SK-N-SH treated with all-trans-retinoic acid at 6 μM for 48 hours (cell line): Measurements from ENCODE around the gene HMCN2.

Experiments used
- ATAC-seq: fragments of 200-7000 bp; cut with Tn5 transposase; 3 replicates; pipeline ENCODE4 v1.9.1; 2020; ENCODE audit warnings: mild to moderate bottlenecking, moderate library complexity
- ARNTL ChIP-seq: fragments of 450-650 bp; formaldehyde crosslinking; IDR thresholded peaks from 2 replicates; pipeline ENCODE4 v1.5.0; 2020; ENCODE audit warnings: low read depth, mild to moderate bottlenecking, moderate library complexity, borderline replicate concordance
- BACH2 ChIP-seq: fragments of 250-450 bp; sonication (Bioruptor Pico); IDR thresholded peaks from 2 replicates; pipeline ENCODE4 v1.9.0; 2021; ENCODE audit warnings: mild to moderate bottlenecking, borderline replicate concordance
- CREB5 ChIP-seq: fragments of 250-450 bp; sonication (Bioruptor Pico); IDR thresholded peaks from 2 replicates; pipeline ENCODE4 v1.5.1; 2020; ENCODE audit warnings: low read depth, mild to moderate bottlenecking, moderate library complexity
- CSDC2 ChIP-seq: fragments of 250-450 bp; sonication (Bioruptor Pico); IDR thresholded peaks from 2 replicates; pipeline ENCODE4 v1.5.0; 2020; ENCODE audit warnings: mild to moderate bottlenecking, moderate library complexity
- ESRRG ChIP-seq: fragments of 250-450 bp; sonication (Bioruptor Pico); IDR thresholded peaks from 2 replicates; pipeline ENCODE4 v1.6.1; 2021; ENCODE audit warnings: mild to moderate bottlenecking
- GLIS3 ChIP-seq: fragments of 250-450 bp; sonication (Bioruptor Pico); IDR thresholded peaks from 2 replicates; pipeline ENCODE4 v1.5.0; 2020; ENCODE audit warnings: mild to moderate bottlenecking, moderate library complexity
- OSR1 ChIP-seq: fragments of 250-450 bp; sonication (Bioruptor Pico); IDR thresholded peaks from 2 replicates; pipeline ENCODE4 v1.8.0; 2022; ENCODE audit warnings: moderate library complexity, mild to moderate bottlenecking, inconsistent platforms
- PPARA ChIP-seq: fragments of 250-450 bp; sonication (Bioruptor Pico); IDR thresholded peaks from 2 replicates; pipeline ENCODE4 v1.5.0; 2020; ENCODE audit warnings: mild to moderate bottlenecking, borderline replicate concordance
- RARB ChIP-seq: fragments of 250-450 bp; sonication (Bioruptor Pico); IDR thresholded peaks from 2 replicates; pipeline ENCODE4 v1.8.0; 2021; ENCODE audit warnings: mild to moderate bottlenecking, moderate library complexity
- SNAI2 ChIP-seq: fragments of 250-450 bp; sonication (Bioruptor Pico); IDR thresholded peaks from 2 replicates; pipeline ENCODE4 v1.5.0; 2020; ENCODE audit warnings: mild to moderate bottlenecking, moderate library complexity
- TCF4 ChIP-seq: fragments of 250-450 bp; sonication (Bioruptor Pico); IDR thresholded peaks from 2 replicates; pipeline ENCODE4 v1.8.0; 2021; ENCODE audit warnings: mild to moderate bottlenecking, moderate library complexity, borderline replicate concordance
- TOX ChIP-seq: fragments of 250-450 bp; sonication (Bioruptor Pico); IDR thresholded peaks from 2 replicates; pipeline ENCODE4 v1.8.0; 2021; ENCODE audit warnings: mild to moderate bottlenecking, moderate library complexity, borderline replicate concordance
- TSHZ2 ChIP-seq: fragments of 250-450 bp; sonication (Bioruptor Pico); IDR thresholded peaks from 2 replicates; pipeline ENCODE4 v1.5.0; 2020; ENCODE audit warnings: mild to moderate bottlenecking, moderate library complexity
- ZC3H10 ChIP-seq: fragments of 250-450 bp; sonication (Bioruptor Pico); IDR thresholded peaks from 2 replicates; pipeline ENCODE4 v1.5.1; 2021; ENCODE audit warnings: mild to moderate bottlenecking, moderate library complexity
- ZFP3 ChIP-seq: fragments of 250-450 bp; sonication (Bioruptor Pico); IDR thresholded peaks from 2 replicates; pipeline ENCODE4 v1.5.0; 2020; ENCODE audit warnings: mild to moderate bottlenecking, moderate library complexity
- ZFP30 ChIP-seq: fragments of 450-650 bp; formaldehyde crosslinking; IDR thresholded peaks from 2 replicates; pipeline ENCODE4 v1.5.0; 2022; ENCODE audit warnings: mild to moderate bottlenecking, moderate library complexity
- ZNF565 ChIP-seq: fragments of 450-650 bp; formaldehyde crosslinking; conservative IDR thresholded peaks from 2 replicates; pipeline ENCODE4 v1.5.0; 2020; ENCODE audit warnings: low read depth, mild to moderate bottlenecking, moderate library complexity
- ZNF70 ChIP-seq: fragments of 450-650 bp; formaldehyde crosslinking; IDR thresholded peaks from 2 replicates; pipeline ENCODE4 v1.5.0; 2020; ENCODE audit warnings: mild to moderate bottlenecking, moderate library complexity
- ZNF8 ChIP-seq: fragments of 450-650 bp; formaldehyde crosslinking; IDR thresholded peaks from 2 replicates; pipeline ENCODE4 v1.5.0; 2020; ENCODE audit warnings: mild to moderate bottlenecking, moderate library complexity
- TF ChIP-seq, protein P1 (sequence below): fragments of 250-450 bp; sonication (Bioruptor Pico); IDR thresholded peaks from 2 replicates; pipeline ENCODE4 v1.5.1; 2021; ENCODE audit warnings: mild to moderate bottlenecking, moderate library complexity
- TF ChIP-seq, protein P2 (sequence below): fragments of 250-450 bp; sonication (Bioruptor Pico); IDR thresholded peaks from 2 replicates; pipeline ENCODE4 v1.8.0; 2020; ENCODE audit warnings: mild to moderate bottlenecking, moderate library complexity, borderline replicate concordance
- TF ChIP-seq, protein P3 (sequence below): fragments of 250-450 bp; sonication (Bioruptor Pico); IDR thresholded peaks from 2 replicates; pipeline ENCODE4 v1.8.0; 2021; ENCODE audit warnings: low read depth, mild to moderate bottlenecking, moderate library complexity, borderline replicate concordance

The HMCN2 gene

GRCh38 chr9:130477564-130477963, 212.0 kb downstream of the HMCN2 start:
- TF ChIP-seq ZNF565 (CRISPR knock-in tag) = no peak
- no peak for TF ChIP-seq ZFP30 (CRISPR knock-in tag)
- no peak for TF ChIP-seq CREB5 (CRISPR knock-in tag)
- TF ChIP-seq OSR1 (CRISPR knock-in tag) = no peak
- no peak for TF ChIP-seq ZFP3 (CRISPR knock-in tag)
- TF ChIP-seq SNAI2 (CRISPR knock-in tag) = no peak
- TF ChIP-seq GLIS3 (CRISPR knock-in tag) = no peak
- TF ChIP-seq, protein P1, sequence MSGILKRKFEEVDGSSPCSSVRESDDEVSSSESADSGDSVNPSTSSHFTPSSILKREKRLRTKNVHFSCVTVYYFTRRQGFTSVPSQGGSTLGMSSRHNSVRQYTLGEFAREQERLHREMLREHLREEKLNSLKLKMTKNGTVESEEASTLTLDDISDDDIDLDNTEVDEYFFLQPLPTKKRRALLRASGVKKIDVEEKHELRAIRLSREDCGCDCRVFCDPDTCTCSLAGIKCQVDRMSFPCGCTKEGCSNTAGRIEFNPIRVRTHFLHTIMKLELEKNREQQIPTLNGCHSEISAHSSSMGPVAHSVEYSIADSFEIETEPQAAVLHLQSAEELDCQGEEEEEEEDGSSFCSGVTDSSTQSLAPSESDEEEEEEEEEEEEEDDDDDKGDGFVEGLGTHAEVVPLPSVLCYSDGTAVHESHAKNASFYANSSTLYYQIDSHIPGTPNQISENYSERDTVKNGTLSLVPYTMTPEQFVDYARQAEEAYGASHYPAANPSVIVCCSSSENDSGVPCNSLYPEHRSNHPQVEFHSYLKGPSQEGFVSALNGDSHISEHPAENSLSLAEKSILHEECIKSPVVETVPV (CRISPR knock-in tag) = no peak
- TF ChIP-seq, protein P2, sequence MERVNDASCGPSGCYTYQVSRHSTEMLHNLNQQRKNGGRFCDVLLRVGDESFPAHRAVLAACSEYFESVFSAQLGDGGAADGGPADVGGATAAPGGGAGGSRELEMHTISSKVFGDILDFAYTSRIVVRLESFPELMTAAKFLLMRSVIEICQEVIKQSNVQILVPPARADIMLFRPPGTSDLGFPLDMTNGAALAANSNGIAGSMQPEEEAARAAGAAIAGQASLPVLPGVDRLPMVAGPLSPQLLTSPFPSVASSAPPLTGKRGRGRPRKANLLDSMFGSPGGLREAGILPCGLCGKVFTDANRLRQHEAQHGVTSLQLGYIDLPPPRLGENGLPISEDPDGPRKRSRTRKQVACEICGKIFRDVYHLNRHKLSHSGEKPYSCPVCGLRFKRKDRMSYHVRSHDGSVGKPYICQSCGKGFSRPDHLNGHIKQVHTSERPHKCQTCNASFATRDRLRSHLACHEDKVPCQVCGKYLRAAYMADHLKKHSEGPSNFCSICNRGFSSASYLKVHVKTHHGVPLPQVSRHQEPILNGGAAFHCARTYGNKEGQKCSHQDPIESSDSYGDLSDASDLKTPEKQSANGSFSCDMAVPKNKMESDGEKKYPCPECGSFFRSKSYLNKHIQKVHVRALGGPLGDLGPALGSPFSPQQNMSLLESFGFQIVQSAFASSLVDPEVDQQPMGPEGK (CRISPR knock-in tag) = no peak
- TF ChIP-seq, protein P3, sequence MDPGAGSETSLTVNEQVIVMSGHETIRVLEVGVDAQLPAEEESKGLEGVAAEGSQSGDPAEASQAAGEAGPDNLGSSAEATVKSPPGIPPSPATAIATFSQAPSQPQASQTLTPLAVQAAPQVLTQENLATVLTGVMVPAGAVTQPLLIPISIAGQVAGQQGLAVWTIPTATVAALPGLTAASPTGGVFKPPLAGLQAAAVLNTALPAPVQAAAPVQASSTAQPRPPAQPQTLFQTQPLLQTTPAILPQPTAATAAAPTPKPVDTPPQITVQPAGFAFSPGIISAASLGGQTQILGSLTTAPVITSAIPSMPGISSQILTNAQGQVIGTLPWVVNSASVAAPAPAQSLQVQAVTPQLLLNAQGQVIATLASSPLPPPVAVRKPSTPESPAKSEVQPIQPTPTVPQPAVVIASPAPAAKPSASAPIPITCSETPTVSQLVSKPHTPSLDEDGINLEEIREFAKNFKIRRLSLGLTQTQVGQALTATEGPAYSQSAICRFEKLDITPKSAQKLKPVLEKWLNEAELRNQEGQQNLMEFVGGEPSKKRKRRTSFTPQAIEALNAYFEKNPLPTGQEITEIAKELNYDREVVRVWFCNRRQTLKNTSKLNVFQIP (CRISPR knock-in tag) = no peak
- TF ChIP-seq RARB = no peak
- no peak for TF ChIP-seq TOX
- TF ChIP-seq ESRRG (CRISPR knock-in tag) = no peak
- no peak for TF ChIP-seq TSHZ2
- TF ChIP-seq TCF4 = no peak
- no peak for TF ChIP-seq CSDC2
- no peak for TF ChIP-seq ARNTL
- TF ChIP-seq BACH2 (CRISPR knock-in tag) = no peak
- no peak for TF ChIP-seq PPARA (CRISPR knock-in tag)
- no peak for TF ChIP-seq ZC3H10 (CRISPR knock-in tag)
- ATAC-seq = no peak

GRCh38 chr9:130478152-130478551, 212.6 kb downstream of the HMCN2 start:
- no peak for ATAC-seq
- TF ChIP-seq BACH2 (CRISPR knock-in tag) (no peak), ZNF565 (CRISPR knock-in tag) (no peak), TCF4 (no peak), ZFP30 (CRISPR knock-in tag) (no peak), ARNTL (no peak), ZNF8 (CRISPR knock-in tag) (no peak), ZNF70 (CRISPR knock-in tag) (no peak), TSHZ2 (no peak), TOX (no peak), SNAI2 (CRISPR knock-in tag) (no peak), RARB (no peak), GLIS3 (CRISPR knock-in tag) (no peak), CREB5 (CRISPR knock-in tag) (no peak)
- TF ChIP-seq, protein P2 (CRISPR knock-in tag) = no peak
- TF ChIP-seq, protein P3 (CRISPR knock-in tag) = no peak
